DND-41 (cell line): ENCODE results near the gene IFRD1.

Source experiments
- CTCF ChIP-seq: IDR thresholded peaks from 2 replicates; pipeline ENCODE4 v1.5.1; 2012; ENCODE audit warnings: borderline replicate concordance, low read length, moderate library complexity, mild to moderate bottlenecking; ENCODE audit not compliant: poor library complexity, severe bottlenecking; ENCODE audit errors: extremely low read depth
- EZH2 ChIP-seq: IDR thresholded peaks from 3 replicates; pipeline ENCODE4 v1.6.1; 2012; ENCODE audit warnings: borderline replicate concordance, low read depth, mild to moderate bottlenecking, moderate library complexity, low read length, inconsistent platforms; ENCODE audit not compliant: severe bottlenecking

GRCh38 chr7:112423987-112424386, 26.3 kb upstream of the IFRD1 start:
- TF ChIP-seq CTCF (no peak), EZH2 (no peak)
